ENCODE data around the gene RTP5. TPM values are rescaled to one million over a fixed set of nuclear protein-coding genes. Genes with fewer than 3 reads are reported as not detected.

Gene RTP5
- total RNA-seq, 1 experiment from 2014 or later, result not detected

DNA sequence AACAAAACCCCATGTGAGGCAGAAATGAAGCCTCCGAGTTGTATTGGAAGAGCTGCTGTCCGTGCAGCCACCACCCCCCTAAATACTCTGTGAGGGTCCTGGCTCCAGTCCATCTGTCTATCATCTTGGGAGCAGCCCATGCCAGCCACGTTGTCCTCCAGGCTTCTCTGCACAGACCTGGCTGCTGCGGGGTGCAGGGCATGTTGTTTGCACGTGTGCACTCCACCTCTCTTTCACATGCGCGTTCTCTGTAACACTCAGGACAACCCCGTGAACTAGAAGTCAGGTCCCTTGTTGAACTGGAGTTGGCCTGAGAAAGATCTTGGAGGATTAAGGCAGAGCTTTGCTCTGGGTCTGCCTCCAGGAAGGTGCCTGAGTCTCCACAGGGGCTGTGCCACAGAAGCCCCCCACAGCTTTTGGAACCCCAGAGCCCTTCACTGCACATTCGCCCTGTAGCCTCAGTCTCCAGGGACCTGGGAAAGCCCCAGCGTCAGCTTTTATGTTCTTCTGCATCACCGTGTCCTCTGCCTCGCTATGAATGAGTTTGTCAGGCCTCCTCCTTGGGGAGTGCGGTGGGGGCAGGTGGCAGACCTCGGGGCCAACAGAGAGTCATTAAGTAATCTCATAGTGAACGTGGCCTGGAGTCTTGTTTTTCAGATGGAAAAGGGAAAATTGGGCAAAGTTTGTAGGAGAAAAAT, 16.6 kb downstream of the RTP5 start:
- Histone ChIP-seq H3K9me3 (ENCODE audit: control insufficient read depth, low read depth, low read length) (no peaks in the 10 kb centered on the region), H3K4me2 (ENCODE audit: insufficient read depth, insufficient read length, low read length) (no peak overlapping the region), H4K20me1 (ENCODE audit: control insufficient read depth, insufficient read depth, insufficient read length) (no peaks in the 10 kb centered on the region), H4K91ac (ENCODE audit: insufficient read length, low read depth, low read length) (no peak overlapping the region), H2AK5ac (ENCODE audit: insufficient read length, low read length) (no peak overlapping the region), H3K79me1 (ENCODE audit: insufficient read depth, low read depth, low read length, poor library complexity, severe bottlenecking) (no peaks in the 10 kb centered on the region), H3K79me2 (ENCODE audit: insufficient read depth, low read length) (no peaks in the 10 kb centered on the region), H3K14ac (ENCODE audit: insufficient read depth, low read length) (no peak overlapping the region), H2BK5ac (ENCODE audit: insufficient read length, low read length) (no peak overlapping the region), H3K27ac (ENCODE audit: insufficient read length, low read depth, low read length) (no peak overlapping the region), H3K18ac (ENCODE audit: insufficient read length, low read depth, low read length) (no peak overlapping the region), H2BK120ac (ENCODE audit: low read depth, low read length, poor library complexity, severe bottlenecking) (no peak overlapping the region), H2BK15ac (ENCODE audit: low read depth, low read length) (no peak overlapping the region), H3K4ac (ENCODE audit: low read depth, low read length) (no peak overlapping the region), H4K8ac (replicated peaks; ENCODE audit: insufficient read length, low read depth, low read length) (no peak overlapping the region), H2AFZ (ENCODE audit: low read length) (no peak overlapping the region), H3K56ac (ENCODE audit: insufficient read length, low read depth, low read length) (no peak overlapping the region), H3K9ac (ENCODE audit: extremely low read depth, insufficient read length, low read length) (no peak overlapping the region), H3K27me3 (ENCODE audit: insufficient read depth, low read length) (no peaks in the 10 kb centered on the region), H3K23me2 (ENCODE audit: insufficient read length, low read depth, low read length, poor library complexity, severe bottlenecking) (no peaks in the 10 kb centered on the region), H2BK12ac (ENCODE audit: insufficient read length, low read depth, low read length) (no peak overlapping the region), H2BK20ac (ENCODE audit: low read depth, low read length, poor library complexity, severe bottlenecking) (no peak overlapping the region), H4K5ac (ENCODE audit: insufficient read length, low read depth, low read length) (no peak overlapping the region), H3T11ph (ENCODE audit: low read length) (no peak overlapping the region), H3K23ac (ENCODE audit: insufficient read length, low read depth, low read length) (no peak overlapping the region), H3K4me1 (ENCODE audit: insufficient read depth, low read length) (peaks cover 3% of the 10 kb centered on the region; the same call in 1 of the 2 replicates)
- WGBS (ENCODE audit: extremely low coverage, insufficient read length, low lambda C conversion rate), result no CpG with 5 or more reads among the region's 15 CpGs
- Mint-ChIP-seq H3K27me3 (ENCODE audit: low read depth) (no peaks in the 10 kb centered on the region; the same call in 1 of the 2 replicates), H3K4me1 (peaks cover 45 to 54% of the 10 kb centered on the region in 2 experiments), H3K9me3 (peaks cover 14% of the 10 kb centered on the region in 2 experiments), H3K4me3 (no peak overlapping the region), H3K27ac (no peak overlapping the region), H3K36me3 (ENCODE audit: insufficient read depth in 1 of 3, low read depth in 3 of 3) (peaks cover 2 to 19% (median 6%) of the 10 kb centered on the region in 3 experiments; a peak in 6 of 7 replicates)
- TF ChIP-seq, protein P1, sequence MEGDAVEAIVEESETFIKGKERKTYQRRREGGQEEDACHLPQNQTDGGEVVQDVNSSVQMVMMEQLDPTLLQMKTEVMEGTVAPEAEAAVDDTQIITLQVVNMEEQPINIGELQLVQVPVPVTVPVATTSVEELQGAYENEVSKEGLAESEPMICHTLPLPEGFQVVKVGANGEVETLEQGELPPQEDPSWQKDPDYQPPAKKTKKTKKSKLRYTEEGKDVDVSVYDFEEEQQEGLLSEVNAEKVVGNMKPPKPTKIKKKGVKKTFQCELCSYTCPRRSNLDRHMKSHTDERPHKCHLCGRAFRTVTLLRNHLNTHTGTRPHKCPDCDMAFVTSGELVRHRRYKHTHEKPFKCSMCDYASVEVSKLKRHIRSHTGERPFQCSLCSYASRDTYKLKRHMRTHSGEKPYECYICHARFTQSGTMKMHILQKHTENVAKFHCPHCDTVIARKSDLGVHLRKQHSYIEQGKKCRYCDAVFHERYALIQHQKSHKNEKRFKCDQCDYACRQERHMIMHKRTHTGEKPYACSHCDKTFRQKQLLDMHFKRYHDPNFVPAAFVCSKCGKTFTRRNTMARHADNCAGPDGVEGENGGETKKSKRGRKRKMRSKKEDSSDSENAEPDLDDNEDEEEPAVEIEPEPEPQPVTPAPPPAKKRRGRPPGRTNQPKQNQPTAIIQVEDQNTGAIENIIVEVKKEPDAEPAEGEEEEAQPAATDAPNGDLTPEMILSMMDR (conservative IDR thresholded peaks at IDR 0.05), result no peak
- DNase-seq, result no peak

All from H9 (cell line).